Left renal cortex interstitium (tissue), 4 donors: ENCODE data around the gene MN1. TPM values are rescaled to one million over a fixed set of nuclear protein-coding genes. Genes with fewer than 3 reads are reported as not detected.

Experiments used
- DNase-seq, 4 donors: peaks; one replicate each; pipeline ENCODE4 v3.0.0-alpha.2; 2013; ENCODE audit warnings: low read depth in 4 of 4, low spot score in 2 of 4, missing footprints in 1 of 4
- polyA plus RNA-seq, 4 donors: library from polyadenylated mRNA; unstranded; fragments of 120-200 nt; gene quantifications; one replicate each; pipeline ENCODE4 v1.2.1, GENCODE V29; 2013; ENCODE audit not compliant: insufficient read length in 4 of 4

Gene MN1
- 10 to 100 TPM in 2 of 4 donors, 1 to 10 TPM in 2; 7.8 to 10.4 (median 9.6) TPM for polyA plus RNA-seq

GRCh38 chr22:27801616-27802345, at the start of gene MN1:
Gene MN1, minus strand, starts transcription at chr22:27801756. Its CDS starts 1,213 bp downstream, at chr22:27800543.
- DNase-seq: no peak

GRCh38 chr22:27850000-27850521, 48.5 kb upstream of the MN1 start:
- no peak for DNase-seq

- DNase-seq: no peak
Observed at GRCh38 chr22:27848005-27848404, 46.4 kb upstream of the MN1 start.

- DNase-seq: no peak
Observed at GRCh38 chr22:27846910-27847309, 45.4 kb upstream of the MN1 start.

GRCh38 chr22:27846248-27846757, 44.7 kb upstream of the MN1 start:
- no peak for DNase-seq

GRCh38 chr22:27845644-27846043, 44.1 kb upstream of the MN1 start:
- no peak for DNase-seq

- no peak for DNase-seq
Observed at GRCh38 chr22:27844656-27845591, 43.4 kb upstream of the MN1 start.

GRCh38 chr22:27844256-27844655, 42.7 kb upstream of the MN1 start:
- no peak for DNase-seq

GRCh38 chr22:27843441-27843840, 41.9 kb upstream of the MN1 start:
- no peak for DNase-seq

GRCh38 chr22:27842669-27843431, 41.3 kb upstream of the MN1 start:
- no peak for DNase-seq

GRCh38 chr22:27842201-27842600, 40.6 kb upstream of the MN1 start:
- DNase-seq: no peak

- DNase-seq: no peak
Observed at GRCh38 chr22:27840436-27840835, 38.9 kb upstream of the MN1 start.

GRCh38 chr22:27839057-27839660, 37.6 kb upstream of the MN1 start:
- no peak for DNase-seq

- no peak for DNase-seq
Observed at GRCh38 chr22:27836181-27836580, 34.6 kb upstream of the MN1 start.

- no peak for DNase-seq
Observed at GRCh38 chr22:27835446-27835845, 33.9 kb upstream of the MN1 start.

GRCh38 chr22:27834364-27835185, 33.0 kb upstream of the MN1 start:
- no peak for DNase-seq

- no peak for DNase-seq
Observed at GRCh38 chr22:27833803-27834202, 32.2 kb upstream of the MN1 start.

- DNase-seq: no peak
Observed at GRCh38 chr22:27832606-27833005, 31.1 kb upstream of the MN1 start.

GRCh38 chr22:27829620-27830019, 28.1 kb upstream of the MN1 start:
- no peak for DNase-seq
